ENCODE results near the gene FLT3.

FLT3 gene

DNA sequence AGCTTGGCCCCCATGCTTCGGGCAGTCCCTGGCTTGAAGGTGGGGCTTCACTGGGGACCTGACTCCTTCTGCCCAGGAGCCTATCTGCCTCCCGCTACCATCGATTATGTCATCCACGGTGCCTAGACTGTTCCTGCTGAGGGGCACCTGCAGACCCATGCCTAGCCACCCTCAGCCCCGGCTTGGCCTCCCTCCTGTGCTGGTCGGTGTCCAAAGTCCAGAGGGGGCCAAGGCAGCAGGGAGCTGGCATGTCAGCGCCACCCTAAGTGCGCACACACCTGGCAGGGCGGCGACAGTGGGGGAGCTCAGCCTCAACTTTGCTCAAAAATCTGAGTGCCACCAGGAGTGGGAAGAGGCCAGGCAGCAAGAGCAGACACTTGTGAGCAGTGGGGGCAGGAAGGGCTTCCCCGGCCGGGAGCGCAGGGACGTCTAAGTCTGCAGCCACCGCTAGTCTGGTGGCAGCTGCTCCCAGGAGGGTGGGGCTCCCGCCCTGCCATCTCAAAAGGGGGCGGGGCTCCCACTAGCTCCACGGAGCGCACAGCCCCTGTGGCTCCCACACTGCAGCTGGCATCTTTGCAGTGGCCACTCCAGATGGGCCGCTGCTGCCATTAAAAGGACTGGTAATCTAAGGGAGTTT is 98.4 kb downstream of the FLT3 start:
- DNase-seq (ENCODE audit: low read depth), result no peak

GRCh38 chr13:28001049-28001448 is 99.3 kb downstream of the FLT3 start:
- DNase-seq (ENCODE audit: low read depth), result no peak

DNA sequence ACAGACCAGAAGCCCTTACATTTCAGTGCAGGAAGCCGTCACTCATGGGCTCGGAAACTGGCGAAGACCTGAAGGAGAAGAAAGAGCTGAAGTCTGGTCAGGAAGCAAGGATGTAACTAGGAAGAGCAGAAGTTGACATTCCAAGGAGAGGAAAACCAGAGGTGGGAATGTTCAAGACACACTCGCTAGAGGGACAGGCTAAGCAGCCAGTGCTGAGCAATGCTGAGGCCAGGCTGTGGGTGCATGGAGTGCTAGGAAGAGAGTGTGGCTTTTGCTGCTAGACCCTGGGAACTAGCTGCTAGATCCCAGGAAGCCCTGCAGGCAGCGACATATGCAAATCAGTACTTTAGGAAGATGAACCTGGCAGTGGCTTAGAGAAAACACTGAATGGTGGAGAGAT is 99.8 kb downstream of the FLT3 start:
- no peak for DNase-seq (ENCODE audit: low read depth)

DNA sequence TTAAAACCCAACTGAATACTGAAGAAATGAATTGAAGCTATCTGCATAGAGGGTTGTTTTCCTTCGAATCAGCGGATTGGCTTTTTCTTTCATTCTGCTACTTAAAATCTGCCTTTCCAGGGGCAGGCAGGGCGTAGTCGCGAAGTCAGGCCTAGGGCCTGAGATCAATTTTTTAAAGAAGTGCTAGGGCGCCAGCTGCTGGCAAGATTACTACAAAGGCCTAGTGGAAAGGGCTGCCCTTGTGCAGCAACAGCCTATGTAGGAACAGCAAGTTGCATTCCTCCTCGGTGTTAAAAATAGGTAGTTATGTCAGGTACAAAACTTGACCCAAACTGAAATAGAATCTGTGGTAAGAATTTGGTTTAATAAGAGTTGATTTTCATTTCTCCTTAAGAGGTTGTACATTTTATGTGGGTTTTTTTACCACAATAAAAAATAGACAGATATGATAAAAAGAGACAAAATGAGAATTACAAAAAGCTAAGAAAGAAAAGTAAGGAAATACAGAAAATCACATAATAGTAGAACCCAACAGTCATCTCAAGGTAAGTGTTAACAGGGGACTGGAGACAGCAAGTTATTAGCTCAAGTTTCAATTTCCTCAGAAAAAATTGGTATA is 102.4 kb downstream of the FLT3 start:
- peak; percentile 46 for DNase-seq (ENCODE audit: low read depth)

DNA sequence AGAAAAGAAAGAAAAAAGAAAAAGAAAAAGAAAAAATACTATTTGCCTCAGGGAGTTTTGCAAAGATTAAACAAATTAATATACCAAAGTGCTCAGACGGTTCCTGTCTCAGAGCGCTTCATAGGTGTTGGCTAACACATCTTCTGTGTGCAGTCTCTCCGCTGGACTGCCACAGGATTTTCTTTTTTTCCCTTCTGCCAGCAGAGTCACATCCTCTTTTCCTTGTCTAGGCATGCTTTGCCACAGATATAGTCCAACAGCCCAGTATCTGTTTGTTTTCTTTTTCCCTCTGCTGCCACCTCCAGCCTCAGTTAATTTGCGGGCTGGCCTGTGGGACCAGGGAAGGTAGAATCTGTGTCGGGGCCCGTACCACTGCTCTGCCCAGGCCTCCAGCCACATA is 108.5 kb downstream of the FLT3 start:
- no peak for DNase-seq (ENCODE audit: low read depth)

- DNase-seq (ENCODE audit: low read depth), result no peak
Measured at GRCh38 chr13:27988520-27988919, 111.9 kb downstream of the FLT3 start, which contains the start of gene URAD. Gene URAD (minus strand): TSS chr13:27988693. CDS start chr13:27988637, 56 bp downstream.

DNA sequence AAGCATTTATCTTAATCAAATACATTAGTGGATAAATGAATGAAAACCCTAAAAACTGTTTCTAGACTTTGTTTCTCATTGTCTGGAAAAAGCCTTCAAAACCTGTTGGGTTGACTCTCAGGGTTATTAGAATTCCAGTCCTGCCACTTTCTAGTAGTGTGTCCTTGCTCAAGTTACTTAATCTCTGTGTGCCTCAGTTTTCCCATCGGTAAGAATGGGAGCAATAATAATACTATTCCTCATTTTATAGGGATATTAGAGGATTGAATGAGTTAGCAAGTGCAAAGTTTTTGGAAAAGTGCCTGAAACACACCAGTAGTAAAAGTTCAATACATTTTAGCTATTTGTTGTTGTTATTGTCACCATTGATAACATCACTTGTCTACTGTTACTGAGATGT is 114.8 kb downstream of the FLT3 start:
- DNase-seq (ENCODE audit: low read depth), result no peak

- DNase-seq (ENCODE audit: low read depth), result no peak
Measured at GRCh38 chr13:27982361-27982760, 118.0 kb downstream of the FLT3 start.

GRCh38 chr13:27981006-27981708 is 119.2 kb downstream of the FLT3 start:
- DNase-seq (ENCODE audit: low read depth), result no peak

DNA sequence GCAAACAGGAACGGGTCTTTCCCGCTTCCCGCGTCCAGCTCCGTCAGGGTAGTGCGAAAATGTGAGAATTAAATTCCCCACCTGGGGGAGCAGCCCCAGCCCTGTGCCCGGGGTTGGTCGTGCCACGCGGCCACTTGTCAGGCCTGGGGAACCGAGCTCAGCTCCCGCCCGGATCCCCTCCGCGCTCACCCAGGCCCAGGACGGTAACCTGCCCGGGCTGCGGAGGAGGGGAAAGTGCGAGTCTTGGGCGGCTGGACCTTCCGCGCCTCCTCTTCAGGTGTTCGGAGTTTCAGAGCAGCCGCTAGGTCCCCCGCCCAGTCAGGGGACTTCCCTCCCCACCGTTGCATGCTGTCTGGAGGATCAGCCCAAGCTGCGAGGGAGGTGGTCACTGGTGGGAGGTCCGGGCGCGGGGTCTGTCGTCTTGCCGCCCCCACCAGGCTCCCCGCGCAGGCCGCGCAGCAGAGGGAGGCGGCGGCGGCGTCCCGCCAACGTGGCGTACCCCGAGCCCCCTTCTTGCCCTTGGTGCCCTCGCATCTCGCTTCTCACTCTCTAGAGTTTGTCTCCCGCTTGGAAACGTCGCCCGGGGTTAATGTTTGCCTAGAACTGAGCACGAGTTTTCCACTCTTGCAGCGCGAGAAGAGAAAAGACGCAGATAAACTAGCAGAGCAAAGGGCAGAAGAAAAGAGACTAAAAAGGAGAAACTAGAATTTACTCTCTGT is 119.9 kb downstream of the FLT3 start:
- DNase-seq (ENCODE audit: low read depth), result no peak

DNA sequence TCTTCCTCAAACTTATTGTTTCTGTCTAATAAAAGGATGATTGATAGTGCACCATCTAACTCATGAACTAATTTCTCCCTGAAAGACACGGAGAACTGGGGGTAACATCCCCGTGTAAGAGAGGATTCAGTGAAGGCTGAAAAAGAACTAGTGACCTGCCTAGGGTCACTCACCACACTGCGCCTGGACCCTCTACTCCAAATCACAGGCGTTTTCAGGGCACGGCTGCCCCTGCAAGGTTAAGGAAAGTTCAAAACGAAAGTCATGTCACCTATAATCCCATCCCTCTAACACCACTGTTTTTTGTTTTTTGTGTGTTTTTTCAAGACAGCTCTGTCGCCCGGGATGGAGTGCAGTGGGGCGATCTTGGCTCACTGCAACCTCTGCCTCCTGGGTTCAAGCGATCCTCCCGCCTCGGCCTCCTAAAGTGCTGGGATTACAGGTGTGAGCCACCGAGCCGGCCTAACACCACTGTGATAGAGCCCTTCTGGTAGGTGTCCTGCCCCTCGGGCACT is 120.6 kb downstream of the FLT3 start:
- no peak for DNase-seq (ENCODE audit: low read depth)

DNA sequence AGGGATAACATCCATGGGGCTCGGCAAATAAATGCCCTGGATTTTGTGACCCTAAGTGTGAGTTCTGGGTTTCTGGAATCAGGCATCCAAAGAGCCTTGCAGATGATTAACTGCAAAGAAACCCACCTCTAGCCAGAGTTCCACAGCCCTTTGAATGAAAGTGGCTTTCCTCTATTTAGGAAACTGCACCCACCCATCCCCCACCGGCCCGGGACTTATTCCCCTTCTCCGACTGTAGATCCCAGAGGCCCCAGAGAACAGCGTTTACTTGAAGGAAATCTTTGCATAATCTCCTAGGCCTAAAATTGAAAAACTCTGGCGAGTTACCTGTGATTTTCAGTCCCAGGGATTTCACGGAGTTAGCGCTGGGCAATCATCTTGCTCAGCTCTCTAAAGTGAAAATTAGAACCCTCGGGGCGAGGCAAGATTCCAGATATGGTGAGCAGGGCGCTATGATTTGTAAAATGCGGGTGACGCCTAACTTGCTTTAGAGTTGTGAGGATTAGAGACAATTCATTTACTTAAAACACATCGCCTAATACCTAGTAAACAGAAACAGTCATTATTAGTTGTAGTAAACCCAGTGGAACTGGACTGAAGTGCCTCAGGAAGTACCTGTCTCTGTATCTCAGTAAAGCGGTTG is 121.3 kb downstream of the FLT3 start:
- DNase-seq (ENCODE audit: low read depth), result no peak

- DNase-seq (ENCODE audit: low read depth), result no peak
Measured at GRCh38 chr13:27978301-27978968, 121.9 kb downstream of the FLT3 start.

- no peak for DNase-seq (ENCODE audit: low read depth)
Measured at GRCh38 chr13:27977476-27978300, 122.7 kb downstream of the FLT3 start.

GRCh38 chr13:27976362-27977091 is 123.8 kb downstream of the FLT3 start:
- DNase-seq (ENCODE audit: low read depth), result no peak

- DNase-seq (ENCODE audit: low read depth), result no peak
Measured at GRCh38 chr13:27975564-27976361, 124.6 kb downstream of the FLT3 start.

DNA sequence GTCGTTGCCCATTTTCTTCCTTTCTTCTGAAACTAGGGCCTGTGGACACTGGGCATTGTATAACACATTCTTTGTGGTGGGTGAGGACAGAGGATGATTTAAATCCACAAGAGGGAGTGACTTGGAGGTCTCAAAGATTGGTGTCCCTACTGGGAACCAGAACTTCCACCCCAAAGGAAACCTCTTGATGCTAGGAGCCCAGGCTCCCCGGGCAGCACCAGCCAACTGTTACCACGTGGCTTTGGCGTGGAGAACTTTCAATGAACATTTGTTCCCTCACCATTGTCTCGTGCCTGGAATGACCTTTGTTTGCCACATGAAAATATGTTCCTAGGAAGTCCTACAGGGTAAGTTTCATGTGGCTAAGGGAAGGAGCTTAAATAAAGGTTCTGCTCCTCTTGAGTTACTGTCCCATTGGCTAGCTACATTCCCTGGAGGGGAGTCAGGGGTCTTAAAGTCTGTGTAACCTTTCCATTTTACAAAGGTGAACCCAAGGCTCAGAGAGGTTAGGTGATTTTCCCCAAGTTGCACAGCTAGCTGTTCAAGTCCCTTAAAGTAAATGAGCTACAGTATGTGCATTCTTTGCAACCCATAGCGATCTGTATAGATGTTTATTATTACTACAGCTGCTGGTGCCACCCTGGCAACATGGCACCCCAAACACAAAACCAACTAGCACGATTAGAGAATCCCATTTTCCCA is 126.3 kb downstream of the FLT3 start:
- DNase-seq (ENCODE audit: low read depth), result no peak

DNA sequence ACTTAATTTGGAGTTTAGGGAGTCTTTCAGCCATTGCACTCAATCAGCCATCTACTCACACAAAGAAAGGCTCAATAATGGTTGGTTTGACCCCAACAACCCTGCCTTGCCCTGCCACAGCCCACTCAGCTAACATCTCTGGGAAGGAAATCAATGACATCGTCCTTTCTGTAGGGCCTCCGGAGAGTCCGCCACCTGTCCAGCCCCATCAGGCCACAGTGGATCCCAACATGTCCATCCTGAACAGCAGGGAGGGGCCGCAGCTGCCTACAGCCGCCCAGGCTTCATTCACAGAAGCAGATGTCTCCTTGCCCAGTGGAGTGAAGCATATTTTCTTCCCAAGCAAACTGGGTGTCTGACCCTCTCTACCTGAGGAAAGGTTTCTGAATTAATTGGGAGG is 127.1 kb downstream of the FLT3 start:
- DNase-seq (ENCODE audit: low read depth), result no peak

DNA sequence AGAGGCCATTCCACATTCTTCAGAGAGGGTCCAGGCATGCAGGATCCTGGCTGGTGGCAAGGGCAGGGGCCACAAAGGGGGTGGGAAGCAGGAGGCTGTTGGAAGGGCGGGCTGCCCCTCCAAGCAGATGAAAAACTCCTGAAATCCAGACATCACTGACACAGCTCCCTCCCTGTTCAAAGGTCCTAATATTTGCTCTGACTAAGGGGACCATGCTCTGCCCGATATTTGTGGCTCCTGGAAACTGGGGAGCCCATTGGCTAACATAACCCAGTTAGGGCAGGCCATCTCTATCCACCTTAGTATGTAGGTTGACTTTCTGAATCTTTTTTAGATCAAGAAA is 127.9 kb downstream of the FLT3 start:
- DNase-seq (ENCODE audit: low read depth), result no peak

All from EH (cell line).